ENCODE measurements around the gene PPP1R13B. TPM values are rescaled to one million over a fixed set of nuclear protein-coding genes. Genes with fewer than 3 reads are reported as not detected.

Gene PPP1R13B
- total and polyA plus RNA-seq, 2 experiments from 2014 or later: 2.0 to 8.5 TPM

GRCh38 chr14:103832046-103832445 is 15.3 kb downstream of the PPP1R13B start:
- Mint-ChIP-seq H3K4me1 (peaks cover 3% of the 10 kb centered on the region; the same call in 2 of the 3 replicates), H3K4me3 (no peak overlapping the region), H3K9me3 (no peaks in the 10 kb centered on the region), H3K27ac (no peak overlapping the region), H3K27me3 (ENCODE audit: insufficient read depth, low read depth, poor library complexity) (peaks cover 2% of the 10 kb centered on the region), H3K36me3 (ENCODE audit: low read depth) (no peaks in the 10 kb centered on the region)
- Histone ChIP-seq H3K27me3 (ENCODE audit: insufficient read depth) (no peaks in the 10 kb centered on the region), H3K4me3 (no peak overlapping the region), H3K4me1 (ENCODE audit: insufficient read depth) (no peaks in the 10 kb centered on the region), H3K79me2 (replicated peaks; ENCODE audit: insufficient read depth) (0 out of 2 replicates have a peak, but pooled peaks cover 3% of the 10 kb centered on the region), H3K9me2 (ENCODE audit: insufficient read depth) (no peaks in the 10 kb centered on the region), H2AFZ (no peak overlapping the region), H3K27ac (ENCODE audit: low read depth) (no peak overlapping the region), H3F3A (replicated peaks; ENCODE audit: low read depth) (no peaks in the 10 kb centered on the region), H4K20me1 (replicated peaks; ENCODE audit: insufficient read depth) (no peaks in the 10 kb centered on the region; the same call in 1 of the 2 replicates), H3K36me3 (ENCODE audit: insufficient read depth) (no peaks in the 10 kb centered on the region), H3K4me2 (no peak overlapping the region)
- TF ChIP-seq EZH2phosphoT487 (IDR thresholded peaks at IDR 0.05; ENCODE audit: unreplicated experiment) (no peak), CTCF (conservative IDR thresholded peaks at IDR 0.05; ENCODE audit: low read depth in 2 of 2) (no peak), JUNB (IDR thresholded peaks at IDR 0.05; ENCODE audit: unreplicated experiment) (no peak), EZH2 (IDR thresholded peaks at IDR 0.05; ENCODE audit: low read depth, unreplicated experiment) (no peak), REST (IDR thresholded peaks at IDR 0.05; ENCODE audit: unreplicated experiment) (no peak)
- ATAC-seq (no peak), DNase-seq (ENCODE audit: low spot score) (no peak)

GRCh38 chr14:103830511-103831270 is 16.7 kb downstream of the PPP1R13B start:
- Histone ChIP-seq H3K4me3 (no peak overlapping the region), H3F3A (replicated peaks; ENCODE audit: low read depth) (no peaks in the 10 kb centered on the region), H4K20me1 (replicated peaks; ENCODE audit: insufficient read depth) (no peaks in the 10 kb centered on the region; the same call in 1 of the 2 replicates), H3K36me3 (ENCODE audit: insufficient read depth) (no peaks in the 10 kb centered on the region), H3K9me2 (ENCODE audit: insufficient read depth) (no peaks in the 10 kb centered on the region), H3K27me3 (ENCODE audit: insufficient read depth) (no peaks in the 10 kb centered on the region), H3K4me1 (ENCODE audit: insufficient read depth) (no peaks in the 10 kb centered on the region), H3K79me2 (replicated peaks; ENCODE audit: insufficient read depth) (no peaks in the 10 kb centered on the region), H3K4me2 (no peak overlapping the region), H3K27ac (ENCODE audit: low read depth) (no peak overlapping the region), H2AFZ (no peak overlapping the region)
- ATAC-seq: no peak
- Mint-ChIP-seq H3K4me1 (peaks cover 3% of the 10 kb centered on the region; the same call in 2 of the 3 replicates), H3K27me3 (ENCODE audit: insufficient read depth, low read depth, poor library complexity) (peaks cover 2% of the 10 kb centered on the region), H3K9me3 (no peaks in the 10 kb centered on the region), H3K36me3 (ENCODE audit: low read depth) (no peaks in the 10 kb centered on the region), H3K27ac (no peak overlapping the region), H3K4me3 (no peak overlapping the region)
- TF ChIP-seq POLR2AphosphoS5 (IDR thresholded peaks at IDR 0.05; ENCODE audit: low read depth): no peak
- no peak for TF ChIP-seq JUNB (IDR thresholded peaks at IDR 0.05; ENCODE audit: unreplicated experiment)
- no peak for TF ChIP-seq ZNF114 (CRISPR knock-in tag; IDR thresholded peaks at IDR 0.05)
- TF ChIP-seq CREB1 (CRISPR knock-in tag; IDR thresholded peaks at IDR 0.05; ENCODE audit: low read depth): no peak
- TF ChIP-seq REST (IDR thresholded peaks at IDR 0.05; ENCODE audit: unreplicated experiment): no peak
- DNase-seq (ENCODE audit: low spot score): no peak

Measured in GM23338 (cell line).